H1 (cell line): Measurements from ENCODE around the gene CCSER2. TPM values are rescaled to one million over a fixed set of nuclear protein-coding genes. Genes with fewer than 3 reads are reported as not detected.

ENCODE experiments used
- CTCF ChIA-PET: fragments of 300-600 bp; sonication (Branson Sonifier 250); formaldehyde crosslinking; loops from one replicate; lab custom pipeline; 2021; ENCODE audit not compliant: partially characterized antibody; lab: Charles Lee
- POLR2A ChIA-PET: fragments of 300-600 bp; sonication (Branson Sonifier 250); formaldehyde crosslinking; loops from one replicate; lab custom pipeline; 2021; ENCODE audit warnings: inconsistent platforms; ENCODE audit not compliant: partially characterized antibody; lab: Charles Lee
- DNase-seq, 2 experiments: peaks; one replicate each; pipeline versions ENCODE4 v3.0.0 to v3.0.0-alpha.2; 2010 to 2022; ENCODE audit warnings: low spot score in 2 of 2, low read depth in 1 of 2, mixed read lengths in 1 of 2
- FAIRE-seq: peaks from 2 replicates; lab custom pipeline; 2011; peaks lifted over from hg19 to GRCh38; lab: Jason Lieb, UNC
- H2AFZ ChIP-seq: 2 replicates; pipeline ENCODE4 v1.8.1; 2012; ENCODE audit warnings: low read length, inconsistent platforms
- H2AK5ac ChIP-seq: 2 replicates; pipeline ENCODE4 v1.6.1; 2013; ENCODE audit warnings: low read depth, low read length
- H2BK120ac ChIP-seq: replicated peaks from 2 replicates; pipeline ENCODE3; 2013; ENCODE audit warnings: low read depth, low read length, inconsistent platforms
- H2BK12ac ChIP-seq: 2 replicates; pipeline ENCODE4 v1.6.1; 2013; ENCODE audit warnings: low read depth, low read length
- H2BK15ac ChIP-seq: 2 replicates; pipeline ENCODE4 v1.6.1; 2013; ENCODE audit warnings: low read length
- H2BK20ac ChIP-seq: 2 replicates; pipeline ENCODE4 v1.6.1; 2013; ENCODE audit warnings: low read length
- H2BK5ac ChIP-seq: 2 replicates; pipeline ENCODE4 v1.6.1; 2013; ENCODE audit warnings: low read depth, low read length
- H3K14ac ChIP-seq: 2 replicates; pipeline ENCODE4 v1.6.1; 2013; ENCODE audit warnings: inconsistent platforms; ENCODE audit not compliant: insufficient read length
- H3K18ac ChIP-seq: 2 replicates; pipeline ENCODE4 v1.6.1; 2013; ENCODE audit warnings: low read length; ENCODE audit errors: extremely low read depth
- H3K23ac ChIP-seq: 2 replicates; pipeline ENCODE4 v1.6.1; 2013; ENCODE audit warnings: inconsistent platforms; ENCODE audit not compliant: insufficient read length
- H3K23me2 ChIP-seq: 2 replicates; pipeline ENCODE4 v1.6.1; 2013; ENCODE audit warnings: low read depth, low read length
- H3K27ac ChIP-seq: 2 replicates; pipeline ENCODE4 v1.6.1; 2011; ENCODE audit warnings: low read depth, low read length, inconsistent platforms
- H3K27me3 ChIP-seq, 4 experiments: replicated peaks in 1 of 4; 1 replicate in 1 of 4; 2 replicates in 3 of 4; pipeline versions ENCODE4 v1.6.1 to v1.8.1; 2011 to 2013; ENCODE audit warnings: low read length in 3 of 4, mild to moderate bottlenecking in 3 of 4, inconsistent platforms in 2 of 4, mixed read lengths in 2 of 4, moderate library complexity in 1 of 4; ENCODE audit not compliant: control insufficient read depth in 3 of 4, insufficient read depth in 3 of 4; ENCODE audit errors: extremely low read depth in 1 of 4
- H3K36me3 ChIP-seq, 4 experiments: 2 replicates each; pipeline versions ENCODE4 v1.6.1 to v1.8.1; 2011 to 2013; ENCODE audit warnings: mild to moderate bottlenecking in 4 of 4, low read length in 3 of 4, moderate library complexity in 2 of 4, control low read depth in 1 of 4, inconsistent platforms in 1 of 4; ENCODE audit not compliant: insufficient read depth in 4 of 4, control insufficient read depth in 2 of 4
- H3K4ac ChIP-seq: replicated peaks from 2 replicates; pipeline ENCODE3; 2013; ENCODE audit warnings: low read length, low read depth, mixed read lengths, inconsistent platforms; ENCODE audit not compliant: insufficient read length
- H3K4me1 ChIP-seq, 4 experiments: replicated peaks in 1 of 4; 1 replicate in 1 of 4; 2 replicates in 3 of 4; pipeline versions ENCODE4 v1.6.1 to v1.8.1; 2011 to 2013; ENCODE audit warnings: low read length in 3 of 4, inconsistent platforms in 2 of 4, mixed read lengths in 1 of 4; ENCODE audit not compliant: insufficient read depth in 4 of 4, control insufficient read depth in 3 of 4
- H3K4me2 ChIP-seq, 2 experiments: 2 replicates each; pipeline versions ENCODE4 v1.6.1 to v1.8.1; 2011 to 2013; ENCODE audit warnings: low read depth in 2 of 2, low read length in 2 of 2, control low read depth in 1 of 2, inconsistent platforms in 1 of 2, mild to moderate bottlenecking in 1 of 2; ENCODE audit not compliant: insufficient read depth in 1 of 2
- H3K4me3 ChIP-seq, 4 experiments: fragments of 200-600, 300-600 bp in 1 of 4; sonication (generic), shearing (Covaris generic), sonication (Bioruptor Twin) in 1 of 4; 2 replicates each; pipeline versions ENCODE4 v1.5.1 to v1.8.1; 2011 to 2016; ENCODE audit warnings: low read length in 4 of 4, low read depth in 3 of 4, control low read depth in 2 of 4, inconsistent platforms in 2 of 4, mild to moderate bottlenecking in 2 of 4, mixed read lengths in 1 of 4, moderate library complexity in 1 of 4; ENCODE audit not compliant: insufficient read depth in 2 of 4; ENCODE audit errors: extremely low read depth in 1 of 4
- H3K56ac ChIP-seq: replicated peaks from 2 replicates; pipeline ENCODE3; 2013; ENCODE audit warnings: low read depth, mild to moderate bottlenecking, mixed read lengths, low read length, inconsistent platforms; ENCODE audit not compliant: insufficient read length
- H3K79me1 ChIP-seq: 2 replicates; pipeline ENCODE4 v1.6.1; 2013; ENCODE audit warnings: low read depth, low read length, control low read depth
- H3K79me2 ChIP-seq, 2 experiments: 2 replicates each; pipeline versions ENCODE4 v1.6.1 to v1.8.1; 2012 to 2013; ENCODE audit warnings: low read length in 2 of 2, mild to moderate bottlenecking in 2 of 2, inconsistent platforms in 1 of 2; ENCODE audit not compliant: insufficient read depth in 2 of 2, control insufficient read depth in 1 of 2
- H3K9ac ChIP-seq, 4 experiments: replicated peaks in 1 of 4; 1 replicate in 1 of 4; 2 replicates in 3 of 4; pipeline versions ENCODE4 v1.6.1 to v1.8.1; 2011 to 2013; ENCODE audit warnings: low read depth in 3 of 4, low read length in 3 of 4, control low read depth in 2 of 4, mild to moderate bottlenecking in 2 of 4, moderate library complexity in 2 of 4, inconsistent platforms in 1 of 4; ENCODE audit errors: extremely low read depth in 1 of 4
- H3K9me3 ChIP-seq, 2 experiments: 2 replicates each; pipeline versions ENCODE4 v1.6.1 to v1.8.1; 2012 to 2013; ENCODE audit warnings: mild to moderate bottlenecking in 2 of 2, moderate library complexity in 2 of 2, control low read depth in 1 of 2, inconsistent platforms in 1 of 2, low read depth in 1 of 2, low read length in 1 of 2, mixed read lengths in 1 of 2; ENCODE audit not compliant: insufficient read depth in 2 of 2
- H4K20me1 ChIP-seq, 2 experiments: replicated peaks in 1 of 2; 2 replicates each; pipeline versions ENCODE3 to v1.8.1; 2011 to 2013; ENCODE audit warnings: inconsistent platforms in 2 of 2, low read length in 2 of 2, mild to moderate bottlenecking in 1 of 2; ENCODE audit not compliant: insufficient read depth in 2 of 2, control insufficient read depth in 1 of 2
- H4K5ac ChIP-seq: 2 replicates; pipeline ENCODE4 v1.6.1; 2013; ENCODE audit warnings: low read length, low read depth, mixed read lengths, inconsistent platforms; ENCODE audit not compliant: insufficient read length
- H4K8ac ChIP-seq: 2 replicates; pipeline ENCODE4 v1.8.0; 2013; ENCODE audit warnings: mild to moderate bottlenecking, moderate library complexity, low read length, inconsistent platforms; ENCODE audit not compliant: insufficient read depth; ENCODE audit errors: extremely low read depth
- H4K91ac ChIP-seq: replicated peaks from 2 replicates; pipeline ENCODE3; 2013; ENCODE audit warnings: low read length, mixed read lengths, inconsistent platforms; ENCODE audit not compliant: insufficient read length
- JUND ChIP-seq: IDR thresholded peaks from 2 replicates; pipeline ENCODE4 v1.6.1; 2011; ENCODE audit warnings: mild to moderate bottlenecking, improper control_type of control experiment, low read length
- POLR2A ChIP-seq, 2 experiments: IDR thresholded peaks; 1 replicate in 1 of 2; 2 replicates in 1 of 2; pipeline ENCODE4 v1.6.1; 2011; ENCODE audit warnings: low read depth in 2 of 2, low read length in 2 of 2, mild to moderate bottlenecking in 2 of 2; ENCODE audit errors: control extremely low read depth in 1 of 2
- RBBP5 ChIP-seq: IDR thresholded peaks from 2 replicates; pipeline ENCODE4 v1.7.1; 2012; ENCODE audit warnings: low read depth, mild to moderate bottlenecking, inconsistent platforms, low read length, moderate library complexity, borderline replicate concordance
- TBP ChIP-seq: IDR thresholded peaks from 2 replicates; pipeline ENCODE4 v1.6.1; 2011; ENCODE audit warnings: low read depth, low read length, improper control_type of control experiment
- WGBS, 2 experiments: shearing (Covaris generic) in 1 of 2; methylation state at CpG; one replicate each; pipeline versions ENCODE4 v1.1.6 to v1.1.7; 2013 to 2015; ENCODE audit warnings: low lambda C conversion rate in 2 of 2, mixed read lengths in 2 of 2, inconsistent platforms in 1 of 2, low coverage in 1 of 2, missing lambda C conversion rate in 1 of 2; ENCODE audit not compliant: insufficient replicate concordance in 2 of 2, insufficient coverage in 1 of 2, insufficient read length in 1 of 2; ENCODE audit errors: extremely low coverage in 1 of 2, missing lambda C conversion rate in 1 of 2; 5-methylcytosine and 5-hydroxymethylcytosine counted together
- polyA plus RNA-seq, 7 experiments: library from polyadenylated mRNA; depleted of rRNA in 3 of 7; stranded (reverse) in 5 of 7; unstranded in 2 of 7; fragments of >200 nt in 5 of 7; fragments of 200-250 nt in 2 of 7; gene quantifications; 1 replicate in 5 of 7; 2 replicates in 1 of 7; 4 replicates in 1 of 7; pipeline versions ENCODE4 v1.2.1 to v1.2.3, GENCODE V29; 2011 to 2013; ENCODE audit warnings: missing spikeins in 2 of 7, mixed read lengths in 2 of 7
- total RNA-seq: library from RNA; stranded (reverse); fragmentation: NEBNext Ultra II Directional; extraction: Animal tissue kit (Norgen Biotek cat#: 25700); gene quantifications from 2 replicates; pipeline ENCODE4 v1.2.1, GENCODE V29; 2021

The CCSER2 gene
- total and polyA plus RNA-seq, 2 of the 8 experiments (the other 6 are each of a cell fraction or from before 2014, with no cell fraction given), result 6.9 to 30.5 TPM

GRCh38 chr10:84373000-84373399 is 44.6 kb downstream of the CCSER2 start:
- peaks cover 2% of the 10 kb centered on the region in 2 experiments for H4K20me1 ChIP-seq
- H3K4ac ChIP-seq, result no peak overlapping the region
- H3K23ac ChIP-seq, result no peak overlapping the region
- H3K23me2 ChIP-seq, result no peaks in the 10 kb centered on the region
- no peak overlapping the region for H3K4me3 ChIP-seq
- H2AFZ ChIP-seq, result no peak overlapping the region
- no peak overlapping the region for H4K5ac ChIP-seq
- no peak overlapping the region for H3K18ac ChIP-seq
- no peak overlapping the region for H2BK12ac ChIP-seq
- H2BK5ac ChIP-seq, result no peak overlapping the region
- 92% methylated on average over 2 of the region's 2 CpGs; no CpG with 5 or more reads in 1 of the 2 experiments for WGBS, 2 experiments
- H4K8ac ChIP-seq, result no peak overlapping the region
- no peak overlapping the region for H2BK20ac ChIP-seq
- no peaks in the 10 kb centered on the region for H3K27me3 ChIP-seq
- H3K79me1 ChIP-seq, result no peaks in the 10 kb centered on the region
- no peak overlapping the region for H3K14ac ChIP-seq
- no peak for FAIRE-seq
- no peak overlapping the region for H2BK15ac ChIP-seq
- H3K9ac ChIP-seq, result no peak overlapping the region
- H3K4me2 ChIP-seq, result no peak overlapping the region
- H2AK5ac ChIP-seq, result no peak overlapping the region
- no peak overlapping the region for H3K27ac ChIP-seq
- H2BK120ac ChIP-seq, result no peak overlapping the region
- POLR2A ChIA-PET, result interaction anchor here (0.9 kb wide), 1 partner anchor 152 kb away, joined by 3 read pairs; no protein-coding TSS in a partner anchor
- H3K56ac ChIP-seq, result no peak overlapping the region
- no peaks in the 10 kb centered on the region for H3K4me1 ChIP-seq
- CTCF ChIA-PET, result interaction anchor here (0.6 to 7.8 kb wide), 8 partner anchors 9 to 354 kb away, joined by 3 to 139 read pairs (median 4); no protein-coding TSS in a partner anchor
- no peaks in the 10 kb centered on the region for H3K9me3 ChIP-seq
- H4K91ac ChIP-seq, result no peak overlapping the region
- DNase-seq, result no peak
- no peak for TF ChIP-seq RBBP5
- no peak for TF ChIP-seq TBP
- TF ChIP-seq JUND, result no peak
- TF ChIP-seq POLR2A (IDR thresholded peaks at IDR 0.05; ENCODE audit: control extremely low read depth in 1 of 2, low read depth in 2 of 2, low read length in 2 of 2), result no peak
- peaks cover 0 to 2% (median under 1%) of the 10 kb centered on the region in 4 experiments; a peak in 2 of 8 replicates for H3K36me3 ChIP-seq
- H3K79me2 ChIP-seq, result peaks cover 0 to 30% of the 10 kb centered on the region in 2 experiments; a peak in 2 of 4 replicates
